K562 (cell line): ENCODE results near the gene NTNG1. TPM values are rescaled to one million over a fixed set of nuclear protein-coding genes. Genes with fewer than 3 reads are reported as not detected.

Experiments used
- ATAC-seq: fragments of 200-7000 bp; cut with Tn5 transposase; 3 replicates; pipeline ENCODE4 v1.9.1; 2020; ENCODE audit warnings: moderate library complexity
- BruUV-seq: library from RNA; stranded (reverse); fragments of 400-500 nt; replicated peaks from 2 replicates; lab custom pipeline; 2021; lab: Mats Ljungman, UMichigan
- CTCF ChIA-PET: fragments of 300-600 bp; formaldehyde crosslinking; extraction: SDS; loops from one replicate; lab custom pipeline; 2021; ENCODE audit warnings: low intra/inter-chr PET ratio; lab: Yijun Ruan, JAX
- POLR2A ChIA-PET: fragments of 300-600, 350-650 bp; sonication (Branson Sonifier 250); formaldehyde crosslinking; extraction: SDS; loops from one replicate; lab custom pipeline; 2021; ENCODE audit warnings: antibody characterized with exemption, inconsistent platforms; lab: Yijun Ruan, JAX
- DNase-seq, 4 experiments: peaks; one replicate each; pipeline versions ENCODE4 v3.0.0 to v3.0.0-alpha.2; 2011 to 2018; ENCODE audit warnings: low spot score in 3 of 4, mixed read lengths in 3 of 4; ENCODE audit errors: extremely low read depth in 1 of 4
- FAIRE-seq: peaks from 2 replicates; lab custom pipeline; 2011; peaks lifted over from hg19 to GRCh38; lab: Jason Lieb, UNC
- H2AFZ ChIP-seq: 2 replicates; pipeline ENCODE4 v1.6.0; 2011; ENCODE audit warnings: low read depth, low read length, control low read depth, inconsistent platforms
- H3K27ac ChIP-seq: fragments of 200-600 bp; 3 replicates; pipeline ENCODE4 v1.8.0; 2011; ENCODE audit warnings: low read depth, mild to moderate bottlenecking, control low read depth, inconsistent platforms, low read length, moderate library complexity, mixed read lengths; ENCODE audit errors: extremely low read depth
- H3K27me3 ChIP-seq, 2 experiments: fragments of 300-600 bp in 1 of 2; 2 replicates in 1 of 2; 3 replicates in 1 of 2; pipeline versions ENCODE4 v1.6.0 to v1.8.0; 2011; ENCODE audit warnings: inconsistent platforms in 2 of 2, low read length in 2 of 2, mild to moderate bottlenecking in 1 of 2, mixed read lengths in 1 of 2, moderate library complexity in 1 of 2; ENCODE audit not compliant: control insufficient read depth in 2 of 2, insufficient read depth in 2 of 2
- H3K36me3 ChIP-seq: fragments of 300-600 bp; 3 replicates; pipeline ENCODE4 v1.8.0; 2011; ENCODE audit warnings: mild to moderate bottlenecking, low read length, inconsistent platforms; ENCODE audit not compliant: control insufficient read depth, insufficient read depth
- H3K4me1 ChIP-seq, 2 experiments: fragments of 200-600 bp in 1 of 2; replicated peaks in 1 of 2; 2 replicates in 1 of 2; 3 replicates in 1 of 2; pipeline versions ENCODE4 v1.5.1 to v1.8.0; 2011; ENCODE audit warnings: inconsistent platforms in 2 of 2, low read length in 2 of 2, mild to moderate bottlenecking in 1 of 2, mixed read lengths in 1 of 2, moderate library complexity in 1 of 2; ENCODE audit not compliant: control insufficient read depth in 2 of 2, insufficient read depth in 2 of 2
- H3K4me2 ChIP-seq: 2 replicates; pipeline ENCODE4 v1.6.1; 2011; ENCODE audit warnings: low read length, control low read depth, inconsistent platforms, mixed read lengths; ENCODE audit not compliant: insufficient read depth
- H3K4me3 ChIP-seq: fragments of 200-600 bp; sonication (generic), shearing (Covaris generic); 2 replicates; pipeline ENCODE4 v1.5.1; 2016; ENCODE audit warnings: control low read depth, inconsistent platforms
- H3K79me2 ChIP-seq: fragments of 200-600 bp; 3 replicates; pipeline ENCODE4 v1.8.0; 2011; ENCODE audit warnings: low read length, inconsistent platforms; ENCODE audit not compliant: control insufficient read depth, insufficient read depth
- H3K9ac ChIP-seq, 2 experiments: 2 replicates each; pipeline versions ENCODE4 v1.6.0 to v1.6.1; 2011; ENCODE audit warnings: low read depth in 2 of 2, low read length in 2 of 2, control low read depth in 1 of 2, inconsistent platforms in 1 of 2, mild to moderate bottlenecking in 1 of 2, mixed read lengths in 1 of 2; ENCODE audit not compliant: insufficient read depth in 1 of 2
- H3K9me1 ChIP-seq: one replicate; pipeline ENCODE4 v1.6.0; 2011; ENCODE audit warnings: inconsistent platforms, mild to moderate bottlenecking, low read length, moderate library complexity; ENCODE audit not compliant: control insufficient read depth, insufficient read depth
- H3K9me3 ChIP-seq: replicated peaks from 2 replicates; pipeline ENCODE4 v1.5.1; 2011; ENCODE audit warnings: low read depth, low read length, inconsistent platforms; ENCODE audit not compliant: control insufficient read depth, insufficient read depth
- H4K20me1 ChIP-seq: replicated peaks from 2 replicates; pipeline ENCODE4 v1.6.1; 2011; ENCODE audit warnings: low read length, inconsistent platforms, mixed read lengths; ENCODE audit not compliant: control insufficient read depth, insufficient read depth
- MED1 ChIP-seq: sonication (generic); formaldehyde crosslinking; IDR thresholded peaks from 2 replicates; pipeline ENCODE4 v1.8.1; 2023; ENCODE audit warnings: missing genetic modification reagents, borderline replicate concordance
- NCOA6 ChIP-seq: fragments of 450-650 bp; IDR thresholded peaks from 2 replicates; pipeline ENCODE4 v1.6.1; 2017; ENCODE audit warnings: mild to moderate bottlenecking
- ZBTB11 ChIP-seq, 3 experiments: fragments of 200-800 bp in 1 of 3; fragments of 250-450 bp in 1 of 3; fragments of 450-650 bp in 1 of 3; sonication (Bioruptor Pico) in 1 of 3; sonication (Bioruptor generic) in 1 of 3; formaldehyde crosslinking in 1 of 3; IDR thresholded peaks; 2 replicates each; pipeline versions ENCODE4 v1.6.1 to v1.8.0; 2016 to 2022; ENCODE audit warnings: mild to moderate bottlenecking in 2 of 3, missing genetic modification characterization in 2 of 3, missing compliant biosample characterization in 1 of 3, moderate library complexity in 1 of 3
- WGBS: fragments of 100-300 bp; shearing (Covaris generic); methylation state at CpG from one replicate; pipeline ENCODE4 v1.1.6; 2016; ENCODE audit warnings: low coverage, mixed read lengths; ENCODE audit not compliant: insufficient coverage; ENCODE audit errors: missing lambda C conversion rate; 5-methylcytosine and 5-hydroxymethylcytosine counted together
- in situ Hi-C: fragments of 300-500 bp; cut with MboI; formaldehyde crosslinking; loops from 4 replicates; pipeline ENCODE4 v1.15.0; 2018; ENCODE audit warnings: inconsistent platforms, mixed read lengths
- intact Hi-C: fragments of 100-400 bp; cut with micrococcal nuclease; formaldehyde crosslinking; loops from 2 replicates; pipeline ENCODE4 v1.14.2; 2022
- polyA plus RNA-seq, 8 experiments: library from polyadenylated mRNA; depleted of rRNA in 4 of 8; stranded (reverse) in 5 of 8; unstranded in 3 of 8; fragments of >200 nt; fragmentation: Nextera tagmentation in 2 of 8; fragmentation: Illumina TruSeq in 1 of 8; extraction: Ambion mirVana in 2 of 8; extraction: Trizol in 1 of 8; gene quantifications; 2 replicates each; pipeline versions ENCODE4 v1.2.1 to v1.2.3, GENCODE V29; 2011 to 2014; ENCODE audit warnings: inconsistent platforms in 1 of 8, missing spikeins in 1 of 8
- total RNA-seq, 7 experiments: library from RNA; depleted of rRNA in 6 of 7; stranded (reverse); fragments of >200 nt in 6 of 7; fragmentation: Illumina TruSeq in 2 of 7; extraction: Trizol in 2 of 7; gene quantifications; 2 replicates each; pipeline versions ENCODE4 v1.2.1 to v1.2.3, GENCODE V29; 2011 to 2021; ENCODE audit warnings: low replicate concordance in 1 of 7

The NTNG1 gene
- total and polyA plus RNA-seq, 9 of the 15 experiments (the other 6 are each of a cell fraction or from before 2014, with no cell fraction given): not detected

GRCh38 chr1:107413546-107413945 is 272.7 kb downstream of the NTNG1 start:
- Histone ChIP-seq H3K27ac (no peak overlapping the region), H3K9me3 (no peaks in the 10 kb centered on the region), H3K27me3 (no peaks in the 10 kb centered on the region), H3K79me2 (no peaks in the 10 kb centered on the region), H4K20me1 (no peaks in the 10 kb centered on the region), H3K4me2 (no peak overlapping the region), H3K4me1 (no peaks in the 10 kb centered on the region), H3K36me3 (no peaks in the 10 kb centered on the region), H3K9me1 (no peaks in the 10 kb centered on the region), H3K9ac (no peak overlapping the region), H2AFZ (no peak overlapping the region), H3K4me3 (no peak overlapping the region)
- FAIRE-seq: no peak
- intact Hi-C loops: no loop called here
- DNase-seq: no peak
- TF ChIP-seq ZBTB11 (CRISPR knock-in tag; IDR thresholded peaks at IDR 0.05) (no peak), MED1 (CRISPR knock-in tag) (no peak), NCOA6 (no peak)
- ChIA-PET POLR2A (no interaction called here), CTCF (no interaction called here)
- no peak for ATAC-seq
- WGBS: 0% methylated on average over 2 of the region's 2 CpGs
- BruUV-seq: no TSS peak
- in situ Hi-C loops: no loop called here
